ENCODE measurements around the gene IFT81. TPM values are rescaled to one million over a fixed set of nuclear protein-coding genes. Genes with fewer than 3 reads are reported as not detected.
A peak's percentile ranks its signal among the peaks of the same experiment; 100 is the strongest.

The IFT81 gene
- total RNA-seq, 6 donors from 2014 or later = 7.7 to 39.1 (median 10.8) TPM

- no peaks in the 10 kb centered on the region for H3K9me3 ChIP-seq
- TF ChIP-seq CTCF (IDR thresholded peaks at IDR 0.05) = no peak
- TF ChIP-seq POLR2AphosphoS5 (IDR thresholded peaks at IDR 0.05) = peak; percentile 34 to 45
- TF ChIP-seq EP300 (IDR thresholded peaks at IDR 0.05) = no peak
- TF ChIP-seq POLR2A (IDR thresholded peaks at IDR 0.05) = peak in 1 of 4 donors; percentile 31
- H3K4me3 ChIP-seq = no peak overlapping the region
- 61 to 66% methylated on average over 12 of the region's 12 CpGs for WGBS, 2 donors
- H3K36me3 ChIP-seq = no peaks in the 10 kb centered on the region
- H3K4me1 ChIP-seq = peaks cover 5 to 13% (median 10%) of the 10 kb centered on the region in 4 donors
- DNase-seq = peak in 1 of 2 donors; percentile 62
- peak overlapping the region; percentile 66 to 77 (median 72) for H3K27ac ChIP-seq
- ATAC-seq (ENCODE audit: low FRiP score in 2 of 2) = peak; percentile 81 to 85
- no peaks in the 10 kb centered on the region for H3K27me3 ChIP-seq
Measured at GRCh38 chr12:110256780-110257431, 132.7 kb downstream of the IFT81 start.

- peak in 1 of 2 donors; percentile 7 for DNase-seq
- TF ChIP-seq POLR2AphosphoS5 (IDR thresholded peaks at IDR 0.05) (no peak), POLR2A (IDR thresholded peaks at IDR 0.05) (no peak), CTCF (IDR thresholded peaks at IDR 0.05) (no peak), EP300 (IDR thresholded peaks at IDR 0.05) (no peak)
Measured at GRCh38 chr12:110258466-110258865, 134.3 kb downstream of the IFT81 start.

GRCh38 chr12:110262442-110263388 lies 138.6 kb downstream of the IFT81 start:
- Histone ChIP-seq H3K4me1 (peaks cover 0 to 15% (median 9%) of the 10 kb centered on the region in 4 donors), H3K9me3 (no peaks in the 10 kb centered on the region), H3K27ac (no peak overlapping the region), H3K27me3 (no peaks in the 10 kb centered on the region), H3K4me3 (peak overlapping the region in 1 of 4 donors; percentile 8), H3K36me3 (no peaks in the 10 kb centered on the region)
- peak in 1 of 2 donors; percentile 61 for DNase-seq
- WGBS, 2 donors = 57 to 66% methylated on average over 17 of the region's 17 CpGs
- TF ChIP-seq POLR2A (IDR thresholded peaks at IDR 0.05) = no peak
- no peak for TF ChIP-seq POLR2AphosphoS5 (IDR thresholded peaks at IDR 0.05)
- TF ChIP-seq CTCF (IDR thresholded peaks at IDR 0.05) = no peak
- no peak for TF ChIP-seq EP300 (IDR thresholded peaks at IDR 0.05)
- peak in 1 of 2 donors; percentile 71 for ATAC-seq (ENCODE audit: low FRiP score in 2 of 2)

More at GRCh38 chr12:110258466-110258865, 134.3 kb downstream of the IFT81 start:
- Histone ChIP-seq H3K27me3 (no peaks in the 10 kb centered on the region), H3K36me3 (no peaks in the 10 kb centered on the region), H3K4me1 (peaks cover 5 to 19% (median 8%) of the 10 kb centered on the region in 4 donors), H3K4me3 (no peak overlapping the region), H3K27ac (no peak overlapping the region), H3K9me3 (no peaks in the 10 kb centered on the region)
- no peak for ATAC-seq (ENCODE audit: low FRiP score in 2 of 2)
- WGBS, 2 donors = 90 to 93% methylated on average over 12 of the region's 12 CpGs

GRCh38 chr12:110266381-110266960 lies 142.3 kb downstream of the IFT81 start:
- TF ChIP-seq POLR2A (IDR thresholded peaks at IDR 0.05) = no peak
- TF ChIP-seq POLR2AphosphoS5 (IDR thresholded peaks at IDR 0.05) = no peak
- TF ChIP-seq CTCF (IDR thresholded peaks at IDR 0.05) = no peak
- no peak for TF ChIP-seq EP300 (IDR thresholded peaks at IDR 0.05)
- H3K4me1 ChIP-seq = peaks cover 4 to 26% (median 15%) of the 10 kb centered on the region in 4 donors
- ATAC-seq (ENCODE audit: low FRiP score in 2 of 2) (no peak), DNase-seq (no peak)
- H3K9me3 ChIP-seq = no peaks in the 10 kb centered on the region
- no peak overlapping the region for H3K27ac ChIP-seq
- no peak overlapping the region for H3K4me3 ChIP-seq
- H3K36me3 ChIP-seq = no peaks in the 10 kb centered on the region
- no peaks in the 10 kb centered on the region for H3K27me3 ChIP-seq
- WGBS, 2 donors = 73 to 75% methylated on average over 5 of the region's 5 CpGs
